GM19099 (cell line): ENCODE results near the gene THRB.

Source experiments
- POLR2A ChIP-seq: IDR thresholded peaks from 3 replicates; pipeline ENCODE4 v1.6.1; 2011; ENCODE audit warnings: low read depth; ENCODE audit not compliant: insufficient read length; ENCODE audit errors: extremely low read depth

The THRB gene

GRCh38 chr3:24351779-24352469 lies 142.7 kb downstream of the THRB start:
- TF ChIP-seq POLR2A, result no peak

DNA sequence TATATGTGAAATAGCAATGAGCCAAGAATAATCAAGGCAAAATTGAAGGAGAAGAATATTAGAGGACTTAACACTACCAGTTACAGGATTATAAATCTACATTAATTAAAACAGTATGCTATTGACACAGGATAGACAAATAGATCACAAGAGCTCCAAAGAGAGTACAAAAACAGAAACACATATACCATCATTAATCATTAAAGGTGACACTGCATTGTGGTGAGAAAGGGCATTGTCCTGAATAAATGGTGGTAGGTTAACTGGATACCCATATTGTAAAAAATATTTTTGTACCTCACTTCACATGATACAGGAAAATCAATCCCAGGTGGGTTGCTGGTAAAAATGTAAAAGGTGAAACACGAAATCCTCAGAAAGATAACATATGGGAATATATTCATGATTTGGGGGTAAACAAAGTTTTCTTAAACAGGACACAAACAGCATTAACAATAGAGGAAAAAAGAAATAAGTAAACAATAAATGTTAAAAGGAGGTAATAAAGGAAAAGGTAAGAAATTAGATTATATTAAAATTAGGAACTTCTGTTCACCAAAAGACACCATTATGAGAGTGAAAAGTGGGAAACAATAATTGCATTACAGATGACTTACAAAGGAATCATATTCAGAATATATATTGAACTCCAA lies 145.2 kb downstream of the THRB start:
- TF ChIP-seq POLR2A, result no peak

GRCh38 chr3:24348348-24348747 lies 146.3 kb downstream of the THRB start:
- TF ChIP-seq POLR2A, result no peak

DNA sequence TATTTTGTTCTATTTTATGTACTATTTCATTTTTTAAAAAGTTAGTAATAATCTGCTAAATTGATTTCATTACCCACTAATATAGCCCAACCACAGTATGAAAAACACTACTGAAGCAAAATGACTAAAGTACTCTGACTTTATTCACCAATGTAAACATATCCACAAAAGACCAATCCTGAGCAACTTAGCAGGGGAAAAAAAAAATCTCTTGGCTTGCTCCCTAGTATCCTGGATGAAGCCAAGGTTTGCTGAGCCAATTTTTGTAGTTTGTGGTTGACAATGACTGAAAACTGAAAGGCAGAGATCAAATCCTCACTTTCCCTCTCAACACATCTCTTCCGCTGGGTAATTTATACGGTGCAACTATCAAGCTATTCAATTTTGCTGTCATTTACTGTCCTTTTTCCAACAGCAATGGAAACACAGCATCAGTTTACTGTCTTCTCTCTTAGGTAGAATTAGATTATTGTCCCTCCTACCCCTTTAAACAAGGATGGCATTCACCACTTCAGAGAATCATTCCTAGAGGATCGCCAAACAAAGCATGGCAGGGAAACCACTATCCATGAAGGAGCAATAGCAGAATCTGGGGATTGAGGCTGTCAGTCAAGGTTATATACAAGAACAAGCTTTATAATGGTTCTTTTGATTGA lies 149.7 kb downstream of the THRB start:
- no peak for TF ChIP-seq POLR2A

DNA sequence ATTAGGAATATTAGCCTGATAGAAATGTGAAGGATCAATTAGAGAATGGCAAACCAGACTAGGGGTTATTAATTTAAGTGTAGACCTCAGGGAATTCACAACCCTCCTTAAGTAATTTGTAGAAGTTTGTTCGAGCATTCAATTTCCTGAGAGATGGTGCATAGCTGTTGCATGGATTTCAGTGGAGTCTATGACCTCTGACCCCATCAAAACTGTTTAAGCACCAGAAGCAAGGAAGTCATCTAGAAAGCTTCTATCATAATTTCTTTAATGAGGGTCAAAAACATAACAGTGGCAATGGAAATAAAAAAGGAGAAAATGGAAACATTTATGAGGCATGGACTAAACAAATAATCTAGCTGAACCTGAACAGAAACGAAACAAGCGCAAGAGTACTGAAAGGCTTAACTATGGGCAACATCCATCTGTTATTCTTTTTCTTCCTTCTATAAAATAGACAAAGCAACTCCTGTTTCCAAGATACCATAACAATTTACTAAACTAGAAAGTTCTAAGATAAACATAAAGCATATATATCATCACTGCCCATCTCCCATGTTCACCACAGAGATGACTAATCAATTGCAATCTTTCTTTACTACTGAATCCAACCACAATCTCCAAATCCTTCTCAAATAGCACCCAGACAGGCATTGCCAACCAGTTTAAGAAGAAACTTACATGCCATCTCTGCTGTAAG lies 151.4 kb downstream of the THRB start:
- no peak for TF ChIP-seq POLR2A

GRCh38 chr3:24342275-24342674 lies 152.4 kb downstream of the THRB start:
- no peak for TF ChIP-seq POLR2A

DNA sequence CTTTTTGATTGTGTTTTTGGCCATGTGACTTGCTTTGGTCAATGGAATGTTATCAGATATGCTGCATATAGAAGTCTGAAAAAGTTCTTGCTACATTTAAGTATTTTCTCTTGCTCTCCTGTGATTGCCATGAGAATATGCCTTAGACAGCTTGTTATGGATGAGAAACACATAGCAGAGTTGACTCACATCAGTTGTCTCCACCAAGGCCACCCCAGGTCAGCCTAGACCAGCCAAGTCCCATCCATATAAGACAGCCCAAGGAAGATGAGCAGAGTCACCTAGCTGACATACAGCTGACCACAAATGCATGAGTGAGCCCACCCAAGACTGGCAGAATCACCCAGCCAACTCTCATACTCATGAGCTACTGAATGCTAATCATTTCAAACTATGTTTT lies 153.0 kb downstream of the THRB start:
- TF ChIP-seq POLR2A, result no peak

DNA sequence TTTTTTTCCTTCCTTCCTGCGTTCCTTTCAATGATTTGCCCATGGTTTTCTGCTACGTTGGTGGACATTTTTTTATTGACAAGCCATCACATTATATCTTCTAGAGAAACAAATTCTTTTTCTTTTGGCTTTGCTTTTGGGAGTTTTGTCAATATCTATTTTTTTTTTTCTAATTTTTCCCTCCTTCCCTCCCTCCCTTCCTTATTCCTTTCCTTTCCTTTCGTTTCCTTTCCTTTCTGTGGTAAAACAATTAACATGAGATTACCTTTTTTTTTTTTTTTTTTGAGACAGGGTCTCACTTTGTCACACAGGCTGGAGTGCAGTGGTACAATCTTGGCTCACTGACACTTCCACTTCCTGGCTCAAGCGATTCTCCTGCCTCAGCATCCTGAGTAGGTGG lies 153.7 kb downstream of the THRB start:
- no peak for TF ChIP-seq POLR2A

GRCh38 chr3:24340161-24340560 lies 154.5 kb downstream of the THRB start:
- TF ChIP-seq POLR2A, result no peak

DNA sequence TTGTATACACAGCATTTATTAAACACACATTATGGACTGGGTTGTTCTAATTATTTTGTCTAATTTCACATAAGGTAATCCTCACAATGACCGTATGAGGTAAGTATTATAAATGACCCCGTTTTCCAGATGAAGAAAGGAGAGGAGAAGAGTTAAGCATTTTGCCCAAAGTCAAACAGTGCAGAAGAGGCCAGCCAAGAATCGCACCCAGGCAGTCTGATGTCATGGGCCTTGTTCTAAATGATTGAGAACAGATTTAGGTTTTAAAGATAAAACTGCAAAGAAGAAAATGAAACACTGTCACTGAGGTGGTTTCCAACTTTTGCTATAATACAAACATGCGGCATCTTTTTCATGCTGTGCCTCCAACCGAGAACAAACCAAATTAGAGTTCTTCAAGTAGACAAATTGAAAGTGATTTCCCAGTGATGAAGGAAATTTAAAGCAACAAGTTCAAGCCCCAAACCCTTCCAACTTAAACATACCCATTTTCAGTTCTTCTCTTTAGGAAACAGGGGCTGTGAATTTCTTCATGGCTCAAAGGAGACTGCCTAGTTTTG lies 155.3 kb downstream of the THRB start:
- TF ChIP-seq POLR2A, result no peak

DNA sequence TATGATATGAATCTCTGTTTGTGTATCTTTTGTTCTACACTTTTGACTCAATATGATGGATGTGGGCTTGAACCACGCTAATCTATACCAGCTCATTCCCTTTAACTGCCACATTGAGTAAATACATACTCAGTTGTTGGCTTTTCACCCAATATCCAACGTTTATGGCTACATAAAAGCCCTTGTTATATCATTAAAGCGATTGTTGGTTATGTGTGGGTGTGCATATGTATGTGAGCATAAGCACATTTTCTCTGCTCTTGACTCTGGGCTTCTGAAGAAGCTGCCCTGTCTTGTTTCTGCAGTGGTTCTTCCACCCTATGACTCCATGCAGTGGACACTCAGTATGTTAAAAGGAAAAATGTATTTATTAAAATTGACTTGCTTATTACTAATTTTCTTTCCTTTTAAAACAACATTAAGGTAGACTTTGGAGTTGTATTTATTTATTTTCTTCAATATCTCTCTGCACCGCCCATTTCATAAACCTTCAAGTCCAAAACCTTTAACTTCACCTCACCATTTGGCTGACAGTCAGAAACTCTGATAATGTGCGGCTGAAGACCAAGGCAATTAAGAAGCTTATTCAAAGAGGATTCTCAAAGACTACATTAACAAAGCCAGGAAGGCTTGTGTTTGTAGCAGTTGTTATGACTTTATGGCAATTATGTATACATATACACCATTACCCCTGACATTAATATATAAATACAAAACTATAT lies 156.1 kb downstream of the THRB start:
- TF ChIP-seq POLR2A, result no peak

DNA sequence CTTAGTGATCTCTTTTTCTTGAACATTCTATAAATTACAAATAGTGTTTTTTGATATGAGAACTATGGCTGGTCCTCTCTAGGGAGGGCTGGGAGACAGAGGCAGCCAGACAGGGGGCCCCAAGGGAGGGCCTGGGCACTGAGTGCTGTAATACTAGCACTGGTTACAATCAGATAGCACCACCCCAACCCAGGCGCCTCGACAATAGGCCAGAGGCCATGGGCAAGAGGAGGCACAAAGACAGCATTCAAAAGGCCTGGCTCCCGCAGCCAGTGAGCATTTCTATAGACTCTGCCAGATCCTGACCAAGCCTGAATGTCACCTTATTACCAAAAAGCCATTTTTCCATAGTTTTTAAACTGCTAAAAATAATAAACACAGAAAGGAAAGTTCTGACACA lies 158.5 kb downstream of the THRB start:
- no peak for TF ChIP-seq POLR2A

DNA sequence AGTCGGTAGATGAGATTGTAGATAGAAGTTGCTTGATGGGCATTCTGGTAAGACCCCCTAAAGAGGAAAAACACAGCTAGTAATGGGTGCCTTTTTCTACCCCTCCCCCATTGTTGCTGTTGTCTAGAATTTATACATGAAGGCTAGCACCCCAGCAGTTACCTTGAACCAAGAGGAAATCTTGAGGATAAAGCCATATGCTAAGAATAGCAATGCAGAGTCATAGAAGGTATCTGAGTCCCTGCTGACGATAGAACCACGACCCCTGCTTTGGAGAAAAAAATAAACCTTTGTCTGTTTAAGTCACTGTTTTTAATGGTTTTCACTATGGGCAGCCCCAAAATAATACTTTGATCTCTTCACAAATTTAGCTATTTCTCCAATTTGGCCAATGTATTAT lies 162.6 kb downstream of the THRB start:
- no peak for TF ChIP-seq POLR2A

- no peak for TF ChIP-seq POLR2A
Measured at GRCh38 chr3:24323272-24323671, 171.4 kb downstream of the THRB start.

- no peak for TF ChIP-seq POLR2A
Measured at GRCh38 chr3:24320601-24321000, 174.0 kb downstream of the THRB start.

- no peak for TF ChIP-seq POLR2A
Measured at GRCh38 chr3:24318677-24319287, 175.9 kb downstream of the THRB start.
